ENCODE measurements around the gene RAB31.

- TF ChIP-seq CTCF (IDR thresholded peaks at IDR 0.05): peak; percentile 89 to 98 (median 93)
- no peak for TF ChIP-seq POLR2A (IDR thresholded peaks at IDR 0.05)
Observed at GRCh38 chr18:9771261-9771976, 63.3 kb downstream of the RAB31 start.
